ENCODE data around the gene PALD1.
"Not testable (repeated sequence)": the region's sequence is repeated elsewhere in the genome, so short reads cannot be mapped to it uniquely, and the experiment has no call there.

Gene PALD1

GRCh38 chr10:70483872-70484271 is 5.3 kb downstream of the PALD1 start:
- H3K27ac ChIP-seq (ENCODE audit: low read depth, low read length); H3K18ac ChIP-seq (ENCODE audit: low read length); H2BK5ac ChIP-seq (ENCODE audit: low read depth, low read length, poor library complexity); H3K9me3 ChIP-seq (ENCODE audit: insufficient read depth, low read depth, low read length); H4K12ac ChIP-seq (ENCODE audit: low read depth, low read length); H4K91ac ChIP-seq (ENCODE audit: low read depth, low read length); H2BK120ac ChIP-seq (ENCODE audit: insufficient read depth, low read length, poor library complexity); DNase-seq; H3K23ac ChIP-seq (ENCODE audit: low read length); H3K4me1 ChIP-seq (ENCODE audit: control insufficient read depth in 1 of 2, insufficient read depth in 2 of 2, low read length in 2 of 2); H3K14ac ChIP-seq (ENCODE audit: low read length); H2AFZ ChIP-seq (ENCODE audit: insufficient read depth, low read length, poor library complexity); H3K36me3 ChIP-seq (ENCODE audit: control insufficient read depth in 1 of 2, insufficient read depth in 2 of 2, low read length in 2 of 2); H3K79me1 ChIP-seq (ENCODE audit: low read length); H4K8ac ChIP-seq (ENCODE audit: low read depth, low read length); H3K27me3 ChIP-seq (ENCODE audit: insufficient read depth, low read length); H3K4me2 ChIP-seq (ENCODE audit: low read length); H3K79me2 ChIP-seq (ENCODE audit: control insufficient read depth, insufficient read depth, low read length, poor library complexity); H3K4ac ChIP-seq (ENCODE audit: low read depth, low read length); H2BK12ac ChIP-seq (ENCODE audit: low read length); H2AK5ac ChIP-seq (ENCODE audit: low read length); H3K9ac ChIP-seq (ENCODE audit: low read length); H3K4me3 ChIP-seq (ENCODE audit: low read depth, low read length): not testable (repeated sequence)
- no CpG with 5 or more reads among the region's 6 CpGs for WGBS (ENCODE audit: extremely low coverage, insufficient coverage, insufficient read length)

GRCh38 chr10:70487824-70488223 is 9.3 kb downstream of the PALD1 start:
- no peak overlapping the region for H3K23ac ChIP-seq (ENCODE audit: low read length)
- no peak for DNase-seq
- no peak overlapping the region for H3K4me3 ChIP-seq (ENCODE audit: low read depth, low read length)
- no peak overlapping the region for H2BK12ac ChIP-seq (ENCODE audit: low read length)
- H3K36me3 ChIP-seq (ENCODE audit: control insufficient read depth in 1 of 2, insufficient read depth in 2 of 2, low read length in 2 of 2): no peaks in the 10 kb centered on the region
- H3K27me3 ChIP-seq (ENCODE audit: insufficient read depth, low read length): no peaks in the 10 kb centered on the region
- H3K79me1 ChIP-seq (ENCODE audit: low read length): no peaks in the 10 kb centered on the region
- no peaks in the 10 kb centered on the region for H3K4me1 ChIP-seq (ENCODE audit: control insufficient read depth in 1 of 2, insufficient read depth in 2 of 2, low read length in 2 of 2)
- H4K12ac ChIP-seq (ENCODE audit: low read depth, low read length): no peak overlapping the region
- no peak overlapping the region for H2BK5ac ChIP-seq (ENCODE audit: low read depth, low read length, poor library complexity)
- no peaks in the 10 kb centered on the region for H3K79me2 ChIP-seq (ENCODE audit: control insufficient read depth, insufficient read depth, low read length, poor library complexity)
- no peak overlapping the region for H2BK120ac ChIP-seq (ENCODE audit: insufficient read depth, low read length, poor library complexity)
- no peak overlapping the region for H4K91ac ChIP-seq (ENCODE audit: low read depth, low read length)
- no peak overlapping the region for H3K4ac ChIP-seq (ENCODE audit: low read depth, low read length)
- H2AK5ac ChIP-seq (ENCODE audit: low read length): no peak overlapping the region
- H2AFZ ChIP-seq (ENCODE audit: insufficient read depth, low read length, poor library complexity): no peak overlapping the region
- H3K27ac ChIP-seq (ENCODE audit: low read depth, low read length): no peak overlapping the region
- H3K4me2 ChIP-seq (ENCODE audit: low read length): no peak overlapping the region
- no peaks in the 10 kb centered on the region for H3K9me3 ChIP-seq (ENCODE audit: insufficient read depth, low read depth, low read length)
- no peak overlapping the region for H3K18ac ChIP-seq (ENCODE audit: low read length)
- no peak overlapping the region for H3K14ac ChIP-seq (ENCODE audit: low read length)
- H4K8ac ChIP-seq (ENCODE audit: low read depth, low read length): no peak overlapping the region
- H3K9ac ChIP-seq (ENCODE audit: low read length): no peak overlapping the region
- no CpG with 5 or more reads among the region's 3 CpGs for WGBS (ENCODE audit: extremely low coverage, insufficient coverage, insufficient read length)

GRCh38 chr10:70490142-70490541 is 11.6 kb downstream of the PALD1 start:
- Histone ChIP-seq H3K36me3 (ENCODE audit: control insufficient read depth in 1 of 2, insufficient read depth in 2 of 2, low read length in 2 of 2) (no peaks in the 10 kb centered on the region), H3K79me1 (ENCODE audit: low read length) (no peaks in the 10 kb centered on the region), H2AK5ac (ENCODE audit: low read length) (no peak overlapping the region), H2BK120ac (ENCODE audit: insufficient read depth, low read length, poor library complexity) (no peak overlapping the region), H3K9me3 (ENCODE audit: insufficient read depth, low read depth, low read length) (no peaks in the 10 kb centered on the region), H3K9ac (ENCODE audit: low read length) (no peak overlapping the region), H3K27me3 (ENCODE audit: insufficient read depth, low read length) (no peaks in the 10 kb centered on the region), H3K14ac (ENCODE audit: low read length) (no peak overlapping the region), H4K8ac (ENCODE audit: low read depth, low read length) (no peak overlapping the region), H2BK12ac (ENCODE audit: low read length) (no peak overlapping the region), H3K79me2 (ENCODE audit: control insufficient read depth, insufficient read depth, low read length, poor library complexity) (no peaks in the 10 kb centered on the region), H3K18ac (ENCODE audit: low read length) (no peak overlapping the region), H3K4me1 (ENCODE audit: control insufficient read depth in 1 of 2, insufficient read depth in 2 of 2, low read length in 2 of 2) (no peaks in the 10 kb centered on the region), H3K27ac (ENCODE audit: low read depth, low read length) (no peak overlapping the region), H2BK5ac (ENCODE audit: low read depth, low read length, poor library complexity) (no peak overlapping the region), H3K4me3 (ENCODE audit: low read depth, low read length) (no peak overlapping the region), H2AFZ (ENCODE audit: insufficient read depth, low read length, poor library complexity) (no peak overlapping the region), H3K4me2 (ENCODE audit: low read length) (no peak overlapping the region), H3K23ac (ENCODE audit: low read length) (no peak overlapping the region), H4K91ac (ENCODE audit: low read depth, low read length) (no peak overlapping the region), H3K4ac (ENCODE audit: low read depth, low read length) (no peak overlapping the region), H4K12ac (ENCODE audit: low read depth, low read length) (no peak overlapping the region)
- no CpG with 5 or more reads among the region's 4 CpGs for WGBS (ENCODE audit: extremely low coverage, insufficient coverage, insufficient read length)
- DNase-seq: no peak

- Histone ChIP-seq H3K9me3 (ENCODE audit: insufficient read depth, low read depth, low read length) (no peaks in the 10 kb centered on the region), H3K14ac (ENCODE audit: low read length) (no peak overlapping the region), H2AFZ (ENCODE audit: insufficient read depth, low read length, poor library complexity) (no peak overlapping the region), H3K4me2 (ENCODE audit: low read length) (no peak overlapping the region), H2BK120ac (ENCODE audit: insufficient read depth, low read length, poor library complexity) (no peak overlapping the region), H2BK12ac (ENCODE audit: low read length) (no peak overlapping the region), H4K8ac (ENCODE audit: low read depth, low read length) (no peak overlapping the region), H4K12ac (ENCODE audit: low read depth, low read length) (no peak overlapping the region), H3K27me3 (ENCODE audit: insufficient read depth, low read length) (no peaks in the 10 kb centered on the region), H3K4me3 (ENCODE audit: low read depth, low read length) (no peak overlapping the region), H3K79me1 (ENCODE audit: low read length) (no peaks in the 10 kb centered on the region), H4K91ac (ENCODE audit: low read depth, low read length) (no peak overlapping the region), H3K23ac (ENCODE audit: low read length) (no peak overlapping the region), H3K27ac (ENCODE audit: low read depth, low read length) (no peak overlapping the region), H3K4ac (ENCODE audit: low read depth, low read length) (no peak overlapping the region), H3K4me1 (ENCODE audit: control insufficient read depth in 1 of 2, insufficient read depth in 2 of 2, low read length in 2 of 2) (peaks cover 0 to 1% of the 10 kb centered on the region in 2 experiments), H2BK5ac (ENCODE audit: low read depth, low read length, poor library complexity) (no peak overlapping the region), H3K18ac (ENCODE audit: low read length) (no peak overlapping the region), H3K79me2 (ENCODE audit: control insufficient read depth, insufficient read depth, low read length, poor library complexity) (no peaks in the 10 kb centered on the region), H3K36me3 (ENCODE audit: control insufficient read depth in 1 of 2, insufficient read depth in 2 of 2, low read length in 2 of 2) (no peaks in the 10 kb centered on the region), H3K9ac (ENCODE audit: low read length) (no peak overlapping the region), H2AK5ac (ENCODE audit: low read length) (no peak overlapping the region)
- no CpG with 5 or more reads among the region's 2 CpGs for WGBS (ENCODE audit: extremely low coverage, insufficient coverage, insufficient read length)
- no peak for DNase-seq
Observed at GRCh38 chr10:70491614-70492013, 13.0 kb downstream of the PALD1 start.

All from trophoblast cell (in vitro differentiated cells and primary cell).